ENCODE results near the gene PRKCE. TPM values are rescaled to one million over a fixed set of nuclear protein-coding genes. Genes with fewer than 3 reads are reported as not detected.

The PRKCE gene
- total RNA-seq, 3 donors from 2014 or later (not counting 1 experiment from before 2014, with no cell fraction given), result 35.2 to 42.1 (median 38.6) TPM

DNA sequence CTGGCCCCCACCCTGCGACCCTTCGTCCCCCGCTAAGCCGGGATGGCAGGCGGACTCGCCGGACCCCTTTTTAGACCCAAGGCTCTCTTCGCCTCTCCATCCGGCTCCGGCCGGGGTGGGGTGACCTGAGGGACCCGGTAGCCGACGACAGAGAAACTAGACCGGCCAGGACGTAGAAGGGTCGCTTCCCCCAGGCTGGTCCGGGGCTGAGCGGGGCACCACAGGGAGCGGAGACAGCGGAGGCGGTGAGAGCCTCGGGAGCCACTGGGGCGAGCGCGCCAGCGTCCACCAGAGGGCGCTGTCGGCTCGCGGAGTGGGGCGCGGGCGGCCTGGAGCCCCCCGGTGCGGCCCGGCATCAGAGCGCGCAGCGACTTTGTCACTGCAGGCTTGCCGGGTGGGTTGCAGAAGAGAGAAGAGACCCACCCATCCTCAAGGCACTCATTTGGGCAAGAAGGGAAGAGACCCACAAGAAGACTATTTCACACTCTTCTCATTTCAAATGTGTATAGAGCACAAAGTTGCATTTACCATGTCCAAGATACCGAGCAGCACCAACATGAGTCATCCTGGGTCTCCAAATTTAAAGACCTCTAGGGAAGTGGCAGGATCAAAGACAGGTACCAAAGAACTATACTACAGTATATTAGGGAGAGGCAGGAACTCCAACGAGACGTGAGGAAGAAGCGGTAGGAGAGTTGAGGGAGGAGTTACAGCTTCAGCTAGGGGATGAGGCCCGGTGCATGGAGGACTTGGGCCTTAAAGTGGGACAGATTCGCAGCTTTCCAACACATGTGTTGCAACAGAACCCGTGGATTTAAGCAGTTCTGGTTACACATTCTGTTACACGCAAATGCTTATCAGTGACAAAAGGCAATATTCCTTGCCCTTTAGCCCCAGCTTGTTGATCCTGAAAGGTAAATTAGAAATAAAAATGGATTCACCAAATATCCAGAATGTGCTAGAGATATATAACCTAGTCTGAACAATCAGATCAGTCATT, 7.6 kb upstream of the PRKCE start:
- no peak overlapping the region for H3K27ac ChIP-seq (ENCODE audit: low read length)
- H3K27me3 ChIP-seq (ENCODE audit: control insufficient read depth, insufficient read depth, low read length), result peaks cover 6% of the 10 kb centered on the region
- DNase-seq (peak; percentile 76 to 88), ATAC-seq (peak; percentile 95 to 99 (median 99))
- no peaks in the 10 kb centered on the region for H3K36me3 ChIP-seq (ENCODE audit: control insufficient read depth, insufficient read depth, low read length)
- no peaks in the 10 kb centered on the region for H3K9me3 ChIP-seq (ENCODE audit: control insufficient read depth, insufficient read depth, low read length)
- TF ChIP-seq, protein P1, sequence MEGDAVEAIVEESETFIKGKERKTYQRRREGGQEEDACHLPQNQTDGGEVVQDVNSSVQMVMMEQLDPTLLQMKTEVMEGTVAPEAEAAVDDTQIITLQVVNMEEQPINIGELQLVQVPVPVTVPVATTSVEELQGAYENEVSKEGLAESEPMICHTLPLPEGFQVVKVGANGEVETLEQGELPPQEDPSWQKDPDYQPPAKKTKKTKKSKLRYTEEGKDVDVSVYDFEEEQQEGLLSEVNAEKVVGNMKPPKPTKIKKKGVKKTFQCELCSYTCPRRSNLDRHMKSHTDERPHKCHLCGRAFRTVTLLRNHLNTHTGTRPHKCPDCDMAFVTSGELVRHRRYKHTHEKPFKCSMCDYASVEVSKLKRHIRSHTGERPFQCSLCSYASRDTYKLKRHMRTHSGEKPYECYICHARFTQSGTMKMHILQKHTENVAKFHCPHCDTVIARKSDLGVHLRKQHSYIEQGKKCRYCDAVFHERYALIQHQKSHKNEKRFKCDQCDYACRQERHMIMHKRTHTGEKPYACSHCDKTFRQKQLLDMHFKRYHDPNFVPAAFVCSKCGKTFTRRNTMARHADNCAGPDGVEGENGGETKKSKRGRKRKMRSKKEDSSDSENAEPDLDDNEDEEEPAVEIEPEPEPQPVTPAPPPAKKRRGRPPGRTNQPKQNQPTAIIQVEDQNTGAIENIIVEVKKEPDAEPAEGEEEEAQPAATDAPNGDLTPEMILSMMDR (IDR thresholded peaks at IDR 0.05), result peak; percentile 96
- Mint-ChIP-seq H3K36me3 (no peaks in the 10 kb centered on the region), H3K4me1 (peaks cover 9 to 11% of the 10 kb centered on the region in 2 donors), H3K27ac (peak overlapping the region in 1 of 2 donors; percentile 42), H3K9me3 (no peaks in the 10 kb centered on the region), H3K4me3 (peak overlapping the region; percentile 70), H3K27me3 (ENCODE audit: low read depth in 2 of 2) (peaks cover 23 to 29% of the 10 kb centered on the region in 2 donors)
- intact Hi-C loops (cut with micrococcal nuclease), result loop anchor here (1.0 kb wide), 2 partner anchors 134 to 292 kb away; no protein-coding TSS in a partner anchor
- peaks cover 13% of the 10 kb centered on the region for H3K4me1 ChIP-seq (ENCODE audit: control insufficient read depth, insufficient read depth, low read length)
- 13% methylated on average over 48 of the region's 49 CpGs for WGBS (ENCODE audit: insufficient coverage)
- peak overlapping the region; percentile 11 for H3K4me3 ChIP-seq (ENCODE audit: low read length)

GRCh38 chr2:45646289-45646688, 5.2 kb upstream of the PRKCE start:
- WGBS (ENCODE audit: insufficient coverage), result 100% methylated on average over 2 of the region's 2 CpGs
- no peak for ATAC-seq
- H3K9me3 Mint-ChIP-seq, result no peaks in the 10 kb centered on the region
- no peak overlapping the region for H3K4me3 Mint-ChIP-seq
- peaks cover 15 to 23% of the 10 kb centered on the region in 2 donors for H3K4me1 Mint-ChIP-seq
- Histone ChIP-seq H3K27ac (ENCODE audit: low read length) (no peak overlapping the region), H3K36me3 (ENCODE audit: control insufficient read depth, insufficient read depth, low read length) (no peaks in the 10 kb centered on the region), H3K4me3 (ENCODE audit: low read length) (no peak overlapping the region), H3K4me1 (ENCODE audit: control insufficient read depth, insufficient read depth, low read length) (peaks cover 19% of the 10 kb centered on the region), H3K9me3 (ENCODE audit: control insufficient read depth, insufficient read depth, low read length) (no peaks in the 10 kb centered on the region), H3K27me3 (ENCODE audit: control insufficient read depth, insufficient read depth, low read length) (peaks cover 6% of the 10 kb centered on the region)
- TF ChIP-seq, protein P1 (IDR thresholded peaks at IDR 0.05), result no peak
- H3K36me3 Mint-ChIP-seq, result no peaks in the 10 kb centered on the region
- no peak for DNase-seq
- peaks cover 21 to 23% of the 10 kb centered on the region in 2 donors for H3K27me3 Mint-ChIP-seq (ENCODE audit: low read depth in 2 of 2)
- H3K27ac Mint-ChIP-seq, result no peak overlapping the region
- intact Hi-C loops (cut with micrococcal nuclease), result no loop called here

DNA sequence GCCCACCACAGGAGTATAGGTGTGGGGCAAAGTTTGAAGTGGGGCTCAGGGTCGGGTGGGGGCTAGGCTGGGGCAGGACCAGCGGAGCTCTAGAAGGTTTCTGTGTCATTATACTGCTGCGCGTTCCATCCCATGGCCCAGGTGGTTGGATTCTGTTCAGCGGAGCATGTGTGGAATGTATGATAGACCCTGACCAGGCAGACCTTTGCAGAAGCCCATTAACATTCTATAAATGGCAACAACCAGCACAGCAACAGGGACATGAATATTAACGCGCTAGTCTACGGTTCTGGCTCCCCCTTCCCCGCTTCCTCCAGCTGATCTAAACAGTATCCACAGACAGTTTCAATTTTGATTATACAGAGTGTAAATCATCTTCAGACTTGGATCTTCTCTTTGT, 4.1 kb upstream of the PRKCE start:
- H3K36me3 ChIP-seq (ENCODE audit: control insufficient read depth, insufficient read depth, low read length), result no peaks in the 10 kb centered on the region
- H3K27ac ChIP-seq (ENCODE audit: low read length), result no peak overlapping the region
- peaks cover 20 to 29% of the 10 kb centered on the region in 2 donors for H3K4me1 Mint-ChIP-seq
- H3K36me3 Mint-ChIP-seq, result no peaks in the 10 kb centered on the region
- no peak overlapping the region for H3K4me3 ChIP-seq (ENCODE audit: low read length)
- H3K4me3 Mint-ChIP-seq, result no peak overlapping the region
- TF ChIP-seq, protein P1 (IDR thresholded peaks at IDR 0.05), result no peak
- ATAC-seq, result no peak
- WGBS (ENCODE audit: insufficient coverage), result 81% methylated on average over 9 of the region's 9 CpGs
- H3K27ac Mint-ChIP-seq, result peak overlapping the region in 1 of 2 donors; percentile 20
- no peaks in the 10 kb centered on the region for H3K9me3 Mint-ChIP-seq
- peaks cover 12 to 14% of the 10 kb centered on the region in 2 donors for H3K27me3 Mint-ChIP-seq (ENCODE audit: low read depth in 2 of 2)
- H3K9me3 ChIP-seq (ENCODE audit: control insufficient read depth, insufficient read depth, low read length), result no peaks in the 10 kb centered on the region
- no peak for DNase-seq
- H3K4me1 ChIP-seq (ENCODE audit: control insufficient read depth, insufficient read depth, low read length), result peaks cover 26% of the 10 kb centered on the region
- H3K27me3 ChIP-seq (ENCODE audit: control insufficient read depth, insufficient read depth, low read length), result peaks cover 6% of the 10 kb centered on the region
- intact Hi-C loops (cut with micrococcal nuclease), result no loop called here
